Activated T-cell treated with anti-CD3 and anti-CD28 coated beads for 48 hours (primary cell): ENCODE measurements around the gene GNAS-AS1.

Experiments used
- DNase-seq: peaks from one replicate; pipeline ENCODE4 v3.0.0-alpha.2; 2020; ENCODE audit warnings: low read depth

Gene GNAS-AS1

GRCh38 chr20:58778760-58779159 lies 71.9 kb downstream of the GNAS-AS1 start:
- DNase-seq, result no peak

- DNase-seq, result no peak
Observed at GRCh38 chr20:58777657-58778056, 73.0 kb downstream of the GNAS-AS1 start.

GRCh38 chr20:58776109-58776508 lies 74.6 kb downstream of the GNAS-AS1 start:
- no peak for DNase-seq

GRCh38 chr20:58775371-58775770 lies 75.3 kb downstream of the GNAS-AS1 start:
- DNase-seq, result no peak

- no peak for DNase-seq
Observed at GRCh38 chr20:58774667-58775263, 75.9 kb downstream of the GNAS-AS1 start.

- no peak for DNase-seq
Observed at GRCh38 chr20:58774214-58774613, 76.5 kb downstream of the GNAS-AS1 start.

GRCh38 chr20:58772786-58773185 lies 77.9 kb downstream of the GNAS-AS1 start:
- DNase-seq, result no peak
